Esophagus muscularis mucosa (tissue), 3 donors: ENCODE results near the gene ADAMTS7.
"Not testable (repeated sequence)": the region's sequence is repeated elsewhere in the genome, so short reads cannot be mapped to it uniquely, and the experiment has no call there.

Experiments
- CTCF ChIP-seq, 3 experiments: fragments of 200-600 bp in 2 of 3; fragments of 450-650 bp in 1 of 3; sonication (generic) in 2 of 3; IDR thresholded peaks; one replicate each; pipeline ENCODE4 v1.5.1; 2017 to 2019; ENCODE audit warnings: antibody characterized with exemption in 3 of 3, mild to moderate bottlenecking in 2 of 3, moderate library complexity in 1 of 3
- EP300 ChIP-seq: sonication (generic); formaldehyde crosslinking; IDR thresholded peaks from one replicate; pipeline ENCODE4 v1.6.1; 2017; ENCODE audit warnings: antibody characterized with exemption

DNA sequence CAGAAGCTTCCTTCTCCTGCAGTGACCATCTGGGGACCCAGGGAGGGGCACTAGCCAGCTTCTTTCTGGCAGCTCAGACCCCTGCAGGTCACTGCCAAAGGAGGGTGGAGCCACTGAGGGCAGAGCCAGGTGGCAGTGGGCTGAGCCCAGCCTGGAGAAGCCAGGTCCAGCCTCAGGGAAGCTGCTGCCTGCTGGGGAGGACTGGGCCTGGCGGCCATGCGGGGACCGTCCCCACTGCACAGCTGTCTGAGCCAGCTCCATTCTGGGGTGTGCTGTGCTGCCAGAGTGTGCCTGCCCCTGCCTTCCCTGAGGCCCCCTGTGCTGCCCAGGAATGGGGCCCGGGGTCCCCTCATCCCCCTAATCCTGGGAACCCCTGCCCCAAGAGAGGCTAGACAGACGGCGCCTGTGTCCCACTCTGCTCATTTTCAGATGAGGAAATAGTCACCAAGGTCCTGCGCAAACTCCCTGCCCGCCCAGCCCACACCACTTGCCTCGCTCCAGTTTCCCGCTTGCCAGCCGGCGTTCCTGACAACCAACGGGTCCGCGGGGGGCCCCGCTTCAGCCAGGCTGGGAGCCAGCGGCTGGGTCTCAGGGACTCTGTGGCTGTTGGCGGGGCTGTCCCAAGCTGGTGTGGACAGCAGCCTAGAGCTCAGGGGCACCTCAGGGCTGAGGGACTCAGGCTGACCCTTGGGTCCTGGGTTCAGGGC is 46.0 kb downstream of the ADAMTS7 start:
- not testable (repeated sequence) for TF ChIP-seq CTCF (IDR thresholded peaks at IDR 0.05); EP300
